Neuronal stem cell (in vitro differentiated cells): ENCODE results near the gene YARS1.

ENCODE experiments used
- DNase-seq: peaks from one replicate; pipeline ENCODE4 v3.0.0-alpha.2; 2013; ENCODE audit warnings: low spot score
- H2AFZ ChIP-seq: one replicate; pipeline ENCODE4 v1.6.1; 2013; ENCODE audit warnings: mild to moderate bottlenecking, low read length, inconsistent platforms
- H2AK5ac ChIP-seq: 2 replicates; pipeline ENCODE4 v1.6.1; 2013; ENCODE audit warnings: low read depth, mild to moderate bottlenecking, inconsistent platforms, low read length, moderate library complexity, mixed read lengths
- H2BK120ac ChIP-seq: 2 replicates; pipeline ENCODE4 v1.6.1; 2013; ENCODE audit warnings: low read depth, mild to moderate bottlenecking, inconsistent platforms, low read length, moderate library complexity, mixed read lengths
- H2BK12ac ChIP-seq: one replicate; pipeline ENCODE4 v1.6.1; 2013; ENCODE audit warnings: low read length, inconsistent platforms
- H2BK15ac ChIP-seq: 2 replicates; pipeline ENCODE4 v1.6.1; 2013; ENCODE audit warnings: mild to moderate bottlenecking, low read length, inconsistent platforms, mixed read lengths
- H2BK5ac ChIP-seq: one replicate; pipeline ENCODE4 v1.6.1; 2013; ENCODE audit warnings: inconsistent platforms, mild to moderate bottlenecking, low read length, moderate library complexity
- H3K14ac ChIP-seq: one replicate; pipeline ENCODE4 v1.6.1; 2013; ENCODE audit warnings: low read length, inconsistent platforms
- H3K18ac ChIP-seq: 2 replicates; pipeline ENCODE4 v1.6.1; 2013; ENCODE audit warnings: low read length, inconsistent platforms
- H3K23ac ChIP-seq: 2 replicates; pipeline ENCODE4 v1.6.1; 2013; ENCODE audit warnings: low read depth, mild to moderate bottlenecking, mixed read lengths, low read length, inconsistent platforms; ENCODE audit not compliant: poor library complexity
- H3K27ac ChIP-seq: replicated peaks from 3 replicates; pipeline ENCODE4 v1.5.1; 2013; ENCODE audit warnings: low read length, inconsistent platforms
- H3K27me3 ChIP-seq, 3 experiments: 2 replicates each; pipeline ENCODE4 v1.6.1; 2013; ENCODE audit warnings: low read length in 3 of 3, mild to moderate bottlenecking in 2 of 3, inconsistent platforms in 1 of 3, low read depth in 1 of 3, mixed read lengths in 1 of 3, moderate library complexity in 1 of 3; ENCODE audit not compliant: control insufficient read depth in 3 of 3, insufficient read depth in 3 of 3
- H3K36me3 ChIP-seq, 2 donors: replicated peaks in 1 of 2; 2 replicates each; pipeline ENCODE4 v1.6.1; 2013; ENCODE audit warnings: low read length in 2 of 2; ENCODE audit not compliant: control insufficient read depth in 2 of 2, insufficient read depth in 2 of 2
- H3K4ac ChIP-seq: 2 replicates; pipeline ENCODE4 v1.6.1; 2013; ENCODE audit warnings: inconsistent platforms, mild to moderate bottlenecking, low read length, moderate library complexity
- H3K4me1 ChIP-seq, 2 donors: 1 replicate in 1 of 2; 2 replicates in 1 of 2; pipeline ENCODE4 v1.6.1; 2013; ENCODE audit warnings: low read length in 2 of 2, low read depth in 1 of 2; ENCODE audit not compliant: control insufficient read depth in 2 of 2, insufficient read depth in 1 of 2
- H3K4me2 ChIP-seq: one replicate; pipeline ENCODE4 v1.6.1; 2013; ENCODE audit warnings: mild to moderate bottlenecking, low read length, inconsistent platforms; ENCODE audit not compliant: insufficient read depth, poor library complexity, severe bottlenecking
- H3K4me3 ChIP-seq, 2 donors: 2 replicates each; pipeline ENCODE4 v1.5.1; 2013; ENCODE audit warnings: low read length in 2 of 2, mild to moderate bottlenecking in 2 of 2, inconsistent platforms in 1 of 2, moderate library complexity in 1 of 2
- H3K79me1 ChIP-seq: one replicate; pipeline ENCODE4 v1.6.1; 2013; ENCODE audit warnings: low read depth, mild to moderate bottlenecking, inconsistent platforms, low read length, moderate library complexity
- H3K9ac ChIP-seq: one replicate; pipeline ENCODE4 v1.6.1; 2013; ENCODE audit warnings: mild to moderate bottlenecking, low read depth, low read length, inconsistent platforms; ENCODE audit not compliant: poor library complexity
- H3K9me3 ChIP-seq, 2 donors: replicated peaks in 1 of 2; 2 replicates each; pipeline versions ENCODE3 to v1.6.1; 2013; ENCODE audit warnings: low read length in 2 of 2, mild to moderate bottlenecking in 2 of 2, inconsistent platforms in 1 of 2, low read depth in 1 of 2, mixed read lengths in 1 of 2, moderate library complexity in 1 of 2; ENCODE audit not compliant: control insufficient read depth in 2 of 2, insufficient read depth in 1 of 2
- H4K8ac ChIP-seq: one replicate; pipeline ENCODE4 v1.6.1; 2013; ENCODE audit warnings: low read depth, mild to moderate bottlenecking, inconsistent platforms, low read length, moderate library complexity
- H4K91ac ChIP-seq: one replicate; pipeline ENCODE4 v1.6.1; 2013; ENCODE audit warnings: low read length, low read depth, mild to moderate bottlenecking, inconsistent platforms; ENCODE audit not compliant: poor library complexity
- WGBS, 2 donors: extraction: QIAGEN DNeasy Blood & Tissue Kit; methylation state at CpG; one replicate each; pipeline ENCODE4 v1.1.7; 2013; ENCODE audit warnings: missing lambda C conversion rate in 2 of 2, mixed read lengths in 1 of 2; ENCODE audit not compliant: insufficient read length in 2 of 2, insufficient replicate concordance in 1 of 2; ENCODE audit errors: extremely low coverage in 2 of 2; 5-methylcytosine and 5-hydroxymethylcytosine counted together

YARS1 gene

DNA sequence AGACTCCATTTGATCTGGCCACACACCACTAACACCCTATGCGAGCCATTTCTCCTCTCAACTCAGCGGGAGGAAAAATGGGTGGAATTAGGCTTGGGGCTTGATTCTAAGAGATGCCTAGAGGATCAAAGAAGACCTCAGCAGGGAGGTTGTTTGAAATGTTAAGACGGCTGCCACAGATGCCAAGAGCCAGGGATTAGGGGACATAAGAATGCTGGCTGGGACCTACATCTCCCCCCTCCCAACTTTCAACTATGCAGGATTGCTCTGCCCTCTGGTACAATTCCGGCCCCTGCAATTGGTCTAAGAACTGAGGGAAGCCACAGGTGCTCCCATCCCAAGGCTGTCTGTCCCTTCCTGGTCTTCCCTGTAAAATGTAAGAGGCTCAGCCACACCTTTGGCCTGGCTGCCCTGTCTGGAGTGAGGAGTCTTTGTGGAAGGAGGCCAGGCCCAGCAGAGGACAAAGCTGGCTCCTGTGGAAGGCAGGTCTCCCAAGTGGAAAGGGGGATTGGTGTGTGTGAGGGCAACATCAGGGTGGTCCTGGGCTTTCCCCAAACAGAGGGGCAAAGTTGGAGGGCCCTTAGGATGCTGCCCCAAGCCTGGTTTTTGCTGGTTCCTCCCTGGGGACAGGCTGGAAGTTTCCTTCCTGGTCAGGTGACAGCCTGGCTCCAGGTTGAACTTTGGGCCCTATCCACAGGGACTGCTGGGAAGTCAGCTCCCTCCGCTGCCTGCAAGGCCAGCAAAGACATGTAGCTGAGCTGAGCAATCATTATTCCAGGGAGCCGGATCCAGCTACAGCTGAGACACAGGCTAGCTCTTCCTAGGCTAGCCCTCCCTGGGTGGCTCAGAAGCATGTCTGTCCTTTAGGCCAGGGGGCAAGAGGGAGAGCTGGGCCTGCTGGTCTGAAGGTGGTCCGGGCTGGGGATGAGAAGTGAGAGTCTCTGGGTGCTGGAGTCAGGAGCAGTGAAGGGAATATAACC is 80.1 kb downstream of the YARS1 start:
- no peaks in the 10 kb centered on the region for H3K9me3 ChIP-seq
- peak overlapping the region; percentile 48 for H3K4me2 ChIP-seq
- DNase-seq = peak; percentile 71
- no peaks in the 10 kb centered on the region for H3K79me1 ChIP-seq
- no peak overlapping the region for H3K14ac ChIP-seq
- H2BK5ac ChIP-seq = peak overlapping the region; percentile 44
- H3K9ac ChIP-seq = no peak overlapping the region
- H2AFZ ChIP-seq = peak overlapping the region; percentile 72
- H2AK5ac ChIP-seq = peak overlapping the region; percentile 67
- no peak overlapping the region for H4K91ac ChIP-seq
- H3K36me3 ChIP-seq = no peaks in the 10 kb centered on the region
- WGBS, 2 donors = no CpG with 5 or more reads among the region's 7 CpGs
- peak overlapping the region; percentile 3 for H2BK15ac ChIP-seq
- H2BK12ac ChIP-seq = peak overlapping the region; percentile 78
- no peak overlapping the region for H3K4ac ChIP-seq
- peaks cover 18 to 27% of the 10 kb centered on the region in 2 donors for H3K4me1 ChIP-seq
- peak overlapping the region; percentile 10 for H2BK120ac ChIP-seq
- peak overlapping the region; percentile 36 for H3K23ac ChIP-seq
- no peak overlapping the region for H4K8ac ChIP-seq
- H3K4me3 ChIP-seq = no peak overlapping the region
- peak overlapping the region; percentile 78 for H3K18ac ChIP-seq
- H3K27me3 ChIP-seq = peaks cover 0 to 13% (median 12%) of the 10 kb centered on the region in 3 experiments
- peak overlapping the region; percentile 59 for H3K27ac ChIP-seq

- Histone ChIP-seq H2AFZ (peak overlapping the region; percentile 35), H4K91ac (no peak overlapping the region), H2BK120ac (no peak overlapping the region), H3K9me3 (no peaks in the 10 kb centered on the region), H3K27ac (no peak overlapping the region), H2BK15ac (no peak overlapping the region), H3K9ac (no peak overlapping the region), H2BK5ac (no peak overlapping the region), H3K4me2 (no peak overlapping the region), H4K8ac (no peak overlapping the region), H3K4me3 (peak overlapping the region in 1 of 2 donors; percentile 1), H3K18ac (no peak overlapping the region), H3K27me3 (peaks cover 0 to 6% (median 0%) of the 10 kb centered on the region in 3 experiments), H3K4me1 (peaks cover 21% of the 10 kb centered on the region in 2 donors), H3K36me3 (no peaks in the 10 kb centered on the region), H2AK5ac (no peak overlapping the region), H3K23ac (no peak overlapping the region), H3K4ac (no peak overlapping the region), H3K14ac (no peak overlapping the region), H3K79me1 (no peaks in the 10 kb centered on the region), H2BK12ac (peak overlapping the region; percentile 84)
- no CpG with 5 or more reads among the region's 9 CpGs for WGBS, 2 donors
- peak; percentile 55 for DNase-seq
These were observed 83.4 kb downstream of the YARS1 start for GRCh38 chr1:32733582-32734321.

GRCh38 chr1:32729254-32730046 is 87.7 kb downstream of the YARS1 start:
- Histone ChIP-seq H2BK15ac (no peak overlapping the region), H2BK120ac (no peak overlapping the region), H2BK12ac (peak overlapping the region; percentile 5), H3K27ac (no peak overlapping the region), H3K9me3 (no peaks in the 10 kb centered on the region), H2BK5ac (peak overlapping the region; percentile 35), H3K79me1 (no peaks in the 10 kb centered on the region), H3K36me3 (no peaks in the 10 kb centered on the region), H3K23ac (no peak overlapping the region), H3K18ac (no peak overlapping the region), H3K27me3 (peaks cover 0 to 6% (median 0%) of the 10 kb centered on the region in 3 experiments), H3K4me1 (peaks cover 20% of the 10 kb centered on the region in 2 donors), H3K4me3 (no peak overlapping the region), H3K9ac (no peak overlapping the region), H3K4ac (no peak overlapping the region), H3K4me2 (no peak overlapping the region), H2AK5ac (peak overlapping the region; percentile 10), H2AFZ (no peak overlapping the region), H4K8ac (no peak overlapping the region), H3K14ac (no peak overlapping the region), H4K91ac (no peak overlapping the region)
- no peak for DNase-seq
- no CpG with 5 or more reads among the region's 14 CpGs for WGBS, 2 donors
